ENCODE results near the gene ARL15.

Gene ARL15

GRCh38 chr5:54195701-54196100 is 114.7 kb downstream of the ARL15 start:
- no peak for DNase-seq

GRCh38 chr5:54194318-54194717 is 116.1 kb downstream of the ARL15 start:
- DNase-seq, result no peak

GRCh38 chr5:54187694-54188093 is 122.7 kb downstream of the ARL15 start:
- DNase-seq, result no peak

- DNase-seq, result no peak
These were observed 123.4 kb downstream of the ARL15 start for GRCh38 chr5:54186912-54187445.

GRCh38 chr5:54186108-54186507 is 124.3 kb downstream of the ARL15 start:
- DNase-seq, result no peak

GRCh38 chr5:54184806-54185205 is 125.6 kb downstream of the ARL15 start:
- DNase-seq, result no peak

GRCh38 chr5:54180630-54181031 is 129.7 kb downstream of the ARL15 start:
- no peak for DNase-seq

GRCh38 chr5:54178991-54179390 is 131.4 kb downstream of the ARL15 start:
- no peak for DNase-seq

GRCh38 chr5:54178207-54178606 is 132.2 kb downstream of the ARL15 start:
- no peak for DNase-seq

- no peak for DNase-seq
These were observed 133.3 kb downstream of the ARL15 start for GRCh38 chr5:54177058-54177457.

GRCh38 chr5:54176066-54176830 is 134.1 kb downstream of the ARL15 start:
- DNase-seq, result no peak

- no peak for DNase-seq
These were observed 137.1 kb downstream of the ARL15 start for GRCh38 chr5:54173251-54173650.

GRCh38 chr5:54171645-54172384 is 138.6 kb downstream of the ARL15 start:
- no peak for DNase-seq

- DNase-seq, result no peak
These were observed 144.7 kb downstream of the ARL15 start for GRCh38 chr5:54165687-54166086.

GRCh38 chr5:54162184-54162583 is 148.2 kb downstream of the ARL15 start:
- no peak for DNase-seq

- DNase-seq, result no peak
These were observed 150.0 kb downstream of the ARL15 start for GRCh38 chr5:54160329-54160728.

- DNase-seq, result no peak
These were observed 150.5 kb downstream of the ARL15 start for GRCh38 chr5:54159893-54160195.

GRCh38 chr5:54159153-54159892 is 151.1 kb downstream of the ARL15 start:
- no peak for DNase-seq

- no peak for DNase-seq
These were observed 153.8 kb downstream of the ARL15 start for GRCh38 chr5:54156577-54156976.

GRCh38 chr5:54150841-54151240 is 159.5 kb downstream of the ARL15 start:
- DNase-seq, result no peak

GRCh38 chr5:54148858-54149257 is 161.5 kb downstream of the ARL15 start:
- DNase-seq, result no peak

GRCh38 chr5:54148067-54148845 is 162.1 kb downstream of the ARL15 start:
- DNase-seq, result no peak

GRCh38 chr5:54146916-54147315 is 163.5 kb downstream of the ARL15 start:
- DNase-seq, result no peak
